HUES6 (cell line): Measurements from ENCODE around the gene FASN.

Source experiments
- H3K27ac ChIP-seq: 2 replicates; pipeline ENCODE4 v1.7.0; 2013; ENCODE audit warnings: low read depth, mild to moderate bottlenecking, low read length, inconsistent platforms
- H3K27me3 ChIP-seq: 2 replicates; pipeline ENCODE4 v1.6.1; 2013; ENCODE audit warnings: low read length; ENCODE audit not compliant: control insufficient read depth, insufficient read depth
- H3K36me3 ChIP-seq: 2 replicates; pipeline ENCODE4 v1.6.1; 2013; ENCODE audit warnings: low read length; ENCODE audit not compliant: control insufficient read depth, insufficient read depth
- H3K4me1 ChIP-seq: 2 replicates; pipeline ENCODE4 v1.6.1; 2013; ENCODE audit warnings: low read length; ENCODE audit not compliant: control insufficient read depth, insufficient read depth
- H3K4me3 ChIP-seq: 2 replicates; pipeline ENCODE4 v1.5.1; 2013; ENCODE audit warnings: low read depth, low read length
- H3K9ac ChIP-seq: one replicate; pipeline ENCODE4 v1.6.1; 2013; ENCODE audit warnings: mild to moderate bottlenecking, low read length
- H3K9me3 ChIP-seq: 2 replicates; pipeline ENCODE4 v1.6.1; 2013; ENCODE audit warnings: low read depth, low read length; ENCODE audit not compliant: control insufficient read depth, insufficient read depth

FASN gene

GRCh38 chr17:82065193-82065637, 32.8 kb downstream of the FASN start:
- no peaks in the 10 kb centered on the region for H3K9me3 ChIP-seq
- H3K9ac ChIP-seq, result peak overlapping the region; percentile 84
- peaks cover 35% of the 10 kb centered on the region for H3K36me3 ChIP-seq
- H3K4me3 ChIP-seq, result peak overlapping the region; percentile 85
- no peaks in the 10 kb centered on the region; the same call in 1 of the 2 replicates for H3K27me3 ChIP-seq
- 0 out of 2 replicates have a peak overlapping the region, but pooled peaks have one; percentile 19 for H3K27ac ChIP-seq
- H3K4me1 ChIP-seq, result 0 out of 2 replicates have a peak, but pooled peaks cover 4% of the 10 kb centered on the region

- Histone ChIP-seq H3K36me3 (peaks cover 40% of the 10 kb centered on the region), H3K9me3 (no peaks in the 10 kb centered on the region), H3K9ac (peak overlapping the region; percentile 84), H3K4me1 (0 out of 2 replicates have a peak, but pooled peaks cover 4% of the 10 kb centered on the region), H3K4me3 (peak overlapping the region; percentile 85), H3K27ac (0 out of 2 replicates have a peak overlapping the region, but pooled peaks have one; percentile 19), H3K27me3 (no peaks in the 10 kb centered on the region)
Observed at GRCh38 chr17:82064433-82065192, 33.4 kb downstream of the FASN start.

- Histone ChIP-seq H3K9me3 (no peaks in the 10 kb centered on the region), H3K4me3 (peak overlapping the region; percentile 85), H3K9ac (no peak overlapping the region), H3K4me1 (0 out of 2 replicates have a peak, but pooled peaks cover 4% of the 10 kb centered on the region), H3K27ac (no peak overlapping the region), H3K27me3 (no peaks in the 10 kb centered on the region), H3K36me3 (peaks cover 49% of the 10 kb centered on the region)
Observed at GRCh38 chr17:82063424-82064415, 34.3 kb downstream of the FASN start.

- Histone ChIP-seq H3K9ac (no peak overlapping the region), H3K27ac (no peak overlapping the region), H3K36me3 (peaks cover 57% of the 10 kb centered on the region), H3K27me3 (no peaks in the 10 kb centered on the region), H3K4me3 (no peak overlapping the region), H3K4me1 (0 out of 2 replicates have a peak, but pooled peaks cover 4% of the 10 kb centered on the region), H3K9me3 (no peaks in the 10 kb centered on the region)
Observed at GRCh38 chr17:82062984-82063368, 35.1 kb downstream of the FASN start.

- Histone ChIP-seq H3K27ac (no peak overlapping the region), H3K9ac (no peak overlapping the region), H3K27me3 (no peaks in the 10 kb centered on the region), H3K36me3 (peaks cover 63% of the 10 kb centered on the region), H3K4me1 (0 out of 2 replicates have a peak, but pooled peaks cover 4% of the 10 kb centered on the region), H3K9me3 (no peaks in the 10 kb centered on the region), H3K4me3 (no peak overlapping the region)
Observed at GRCh38 chr17:82062076-82062983, 35.7 kb downstream of the FASN start.

- Histone ChIP-seq H3K9ac (no peak overlapping the region), H3K9me3 (no peaks in the 10 kb centered on the region), H3K4me3 (no peak overlapping the region), H3K36me3 (peaks cover 73% of the 10 kb centered on the region), H3K4me1 (0 out of 2 replicates have a peak, but pooled peaks cover 4% of the 10 kb centered on the region), H3K27me3 (no peaks in the 10 kb centered on the region), H3K27ac (no peak overlapping the region)
Observed at GRCh38 chr17:82061047-82061925, 36.8 kb downstream of the FASN start.

- Histone ChIP-seq H3K27ac (no peak overlapping the region), H3K4me3 (no peak overlapping the region), H3K36me3 (peaks cover 80% of the 10 kb centered on the region), H3K4me1 (0 out of 2 replicates have a peak, but pooled peaks cover 4% of the 10 kb centered on the region), H3K27me3 (no peaks in the 10 kb centered on the region), H3K9ac (no peak overlapping the region), H3K9me3 (no peaks in the 10 kb centered on the region)
Observed at GRCh38 chr17:82060614-82061013, 37.4 kb downstream of the FASN start.

GRCh38 chr17:82060001-82060380, 38.0 kb downstream of the FASN start:
- H3K27ac ChIP-seq, result no peak overlapping the region
- H3K9ac ChIP-seq, result no peak overlapping the region
- no peak overlapping the region for H3K4me3 ChIP-seq
- peaks cover 85% of the 10 kb centered on the region for H3K36me3 ChIP-seq
- no peaks in the 10 kb centered on the region for H3K27me3 ChIP-seq
- 0 out of 2 replicates have a peak, but pooled peaks cover 4% of the 10 kb centered on the region for H3K4me1 ChIP-seq
- no peaks in the 10 kb centered on the region for H3K9me3 ChIP-seq

GRCh38 chr17:82059272-82060000, 38.6 kb downstream of the FASN start:
- H3K27me3 ChIP-seq, result no peaks in the 10 kb centered on the region
- H3K4me1 ChIP-seq, result 0 out of 2 replicates have a peak, but pooled peaks cover 3% of the 10 kb centered on the region
- H3K9ac ChIP-seq, result no peak overlapping the region
- no peaks in the 10 kb centered on the region for H3K9me3 ChIP-seq
- H3K27ac ChIP-seq, result no peak overlapping the region
- peaks cover 91% of the 10 kb centered on the region for H3K36me3 ChIP-seq
- H3K4me3 ChIP-seq, result no peak overlapping the region
